Measurements from ENCODE around the gene FBXL16. TPM values are rescaled to one million over a fixed set of nuclear protein-coding genes. Genes with fewer than 3 reads are reported as not detected.
A peak's percentile ranks its signal among the peaks of the same experiment; 100 is the strongest.

The FBXL16 gene
- total RNA-seq, 1 experiment from 2014 or later = 14.6 TPM

DNA sequence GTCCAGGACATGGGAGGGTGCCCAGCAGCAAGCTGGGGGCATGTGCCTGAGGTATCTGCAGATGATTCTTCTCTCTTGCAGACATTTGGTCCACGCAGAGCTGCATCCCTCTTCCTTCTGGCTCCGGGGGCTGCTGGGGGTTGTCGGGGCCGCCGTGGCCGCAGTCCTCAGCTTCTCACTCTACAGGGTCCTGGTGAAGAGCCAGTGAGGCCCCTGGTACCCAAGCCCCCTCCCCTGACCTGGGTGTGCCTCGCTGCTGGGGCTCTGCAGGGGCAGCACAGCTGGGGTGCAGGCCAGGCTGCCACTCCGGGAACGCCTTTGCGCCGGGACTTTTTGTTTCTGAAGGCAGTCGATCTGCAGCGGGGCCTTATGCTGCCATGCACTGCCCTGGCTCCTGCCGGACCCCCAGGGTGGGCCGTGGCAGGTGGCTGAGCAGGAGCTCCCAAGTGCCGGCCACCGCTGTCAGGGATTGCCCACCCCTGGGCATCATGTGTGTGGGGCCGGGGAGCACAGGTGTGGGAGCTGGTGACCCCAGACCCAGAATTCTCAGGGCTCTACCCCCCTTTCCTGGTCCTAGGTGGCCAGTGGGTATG lies 32.1 kb downstream of the FBXL16 start:
- no peak for DNase-seq (ENCODE audit: low spot score)
- in situ Hi-C loops (cut with HindIII; ENCODE audit: low sequenced_read_pairs) = no loop called here

DNA sequence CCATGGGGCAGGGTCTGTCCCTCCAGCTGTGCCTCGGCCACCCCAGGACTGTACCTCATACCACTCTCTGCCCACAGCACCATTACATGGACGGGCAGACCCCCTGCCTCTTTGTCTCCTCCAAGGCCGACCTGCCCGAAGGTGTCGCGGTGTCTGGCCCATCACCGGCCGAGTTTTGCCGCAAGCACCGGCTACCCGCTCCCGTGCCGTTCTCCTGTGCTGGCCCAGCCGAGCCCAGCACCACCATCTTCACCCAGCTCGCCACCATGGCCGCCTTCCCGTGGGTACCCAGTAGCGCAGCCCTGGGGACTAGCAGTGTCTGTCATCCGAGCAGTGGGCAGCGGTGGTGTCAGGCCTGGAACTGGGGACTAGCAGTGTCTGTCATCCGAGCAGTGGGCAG lies 32.8 kb downstream of the FBXL16 start:
- DNase-seq (ENCODE audit: low spot score) = no peak
- in situ Hi-C loops (cut with HindIII; ENCODE audit: low sequenced_read_pairs) = no loop called here

DNA sequence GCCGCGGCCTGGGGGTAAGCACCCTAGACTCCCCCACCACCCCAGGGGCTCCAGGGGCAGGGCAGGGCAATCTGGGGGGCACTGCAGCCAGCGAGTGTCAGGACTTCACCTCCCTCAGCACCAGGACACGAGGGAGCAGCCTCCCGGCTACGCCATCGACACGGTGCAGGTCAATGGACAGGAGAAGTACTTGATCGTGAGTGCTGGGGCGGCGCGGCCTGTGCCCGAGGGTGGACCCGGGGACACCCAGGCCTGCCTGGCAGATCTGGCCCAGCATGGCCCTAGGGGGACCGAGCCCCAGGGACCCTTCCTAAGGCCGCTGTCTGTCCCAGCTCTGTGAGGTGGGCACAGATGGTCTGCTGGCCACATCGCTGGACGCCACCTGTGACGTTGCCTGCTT lies 33.2 kb downstream of the FBXL16 start:
- in situ Hi-C loops (cut with HindIII; ENCODE audit: low sequenced_read_pairs) = no loop called here
- no peak for DNase-seq (ENCODE audit: low spot score)

DNA sequence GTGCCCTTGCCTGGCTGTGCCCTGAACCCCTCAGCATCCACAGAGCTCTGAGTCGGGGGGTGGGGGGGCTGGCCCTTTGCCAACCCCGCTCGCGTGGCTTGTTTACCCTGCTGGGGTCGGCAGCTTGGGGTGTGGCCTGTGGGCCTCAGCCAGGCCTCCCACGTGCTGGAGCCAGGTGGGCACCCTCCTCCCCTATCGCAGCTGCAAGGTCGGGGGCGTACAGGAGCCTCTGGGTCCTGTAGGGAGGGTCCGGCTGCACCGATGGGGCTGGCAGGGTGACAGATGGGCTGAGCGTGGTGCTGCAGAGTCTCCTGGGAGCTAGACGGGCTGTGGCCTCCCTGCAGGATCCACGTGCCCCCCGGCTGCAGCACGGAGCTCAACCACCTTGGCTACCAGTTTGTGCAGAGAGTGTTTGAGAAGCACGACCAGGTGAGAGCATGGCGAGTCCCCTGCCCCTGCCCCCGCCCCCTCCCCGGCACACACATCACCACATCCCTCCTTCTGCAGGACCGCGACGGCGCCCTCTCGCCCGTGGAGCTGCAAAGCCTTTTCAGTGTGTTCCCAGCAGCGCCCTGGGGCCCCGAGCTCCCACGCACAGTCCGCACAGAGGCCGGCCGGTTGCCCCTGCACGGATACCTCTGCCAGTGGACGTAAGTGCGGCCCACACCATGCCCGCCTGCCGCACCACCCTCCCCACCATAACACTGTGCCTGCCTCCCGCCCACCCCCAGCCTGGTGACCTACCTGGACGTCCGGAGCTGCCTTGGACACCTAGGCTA lies 34.1 kb downstream of the FBXL16 start:
- in situ Hi-C loops (cut with HindIII; ENCODE audit: low sequenced_read_pairs) = no loop called here
- no peak for DNase-seq (ENCODE audit: low spot score)

DNA sequence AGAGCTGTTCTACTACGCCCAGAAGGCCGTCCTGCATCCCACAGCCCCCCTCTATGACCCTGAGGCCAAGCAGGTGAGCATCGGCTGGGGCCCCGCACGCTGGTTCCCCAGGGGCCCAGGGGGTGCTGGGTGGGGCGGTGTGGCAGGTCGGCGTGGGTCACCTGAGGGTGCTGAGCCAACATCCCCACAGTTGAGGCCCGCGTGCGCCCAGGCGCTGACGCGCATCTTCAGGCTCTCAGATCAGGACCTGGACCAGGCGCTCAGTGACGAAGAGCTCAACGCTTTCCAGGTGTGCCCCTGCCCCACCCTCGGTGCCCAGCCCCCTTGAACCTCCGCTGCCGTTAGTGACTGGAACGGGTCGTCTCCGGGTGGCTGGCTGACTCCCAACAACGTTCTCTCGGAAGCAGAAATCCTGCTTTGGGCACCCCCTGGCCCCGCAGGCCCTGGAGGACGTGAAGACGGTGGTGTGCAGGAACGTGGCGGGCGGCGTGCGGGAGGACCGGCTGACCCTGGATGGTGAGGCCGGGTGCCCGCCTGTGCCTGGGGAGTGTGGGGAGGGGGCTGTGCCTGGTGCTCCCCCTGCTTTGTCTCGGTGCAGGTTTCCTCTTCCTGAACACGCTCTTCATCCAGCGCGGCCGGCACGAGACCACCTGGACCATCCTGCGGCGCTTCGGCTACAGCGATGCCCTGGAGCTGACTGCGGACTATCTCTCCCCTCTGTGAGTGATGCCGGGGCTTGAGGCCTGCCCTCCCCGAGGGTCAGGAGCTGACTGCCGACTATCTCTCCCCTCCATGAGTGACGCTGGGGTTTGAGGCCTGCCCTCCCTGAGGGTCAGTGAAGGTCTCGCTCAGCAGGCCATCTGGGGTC lies 34.9 kb downstream of the FBXL16 start:
- in situ Hi-C loops (cut with HindIII; ENCODE audit: low sequenced_read_pairs) = no loop called here
- DNase-seq (ENCODE audit: low spot score) = no peak

DNA sequence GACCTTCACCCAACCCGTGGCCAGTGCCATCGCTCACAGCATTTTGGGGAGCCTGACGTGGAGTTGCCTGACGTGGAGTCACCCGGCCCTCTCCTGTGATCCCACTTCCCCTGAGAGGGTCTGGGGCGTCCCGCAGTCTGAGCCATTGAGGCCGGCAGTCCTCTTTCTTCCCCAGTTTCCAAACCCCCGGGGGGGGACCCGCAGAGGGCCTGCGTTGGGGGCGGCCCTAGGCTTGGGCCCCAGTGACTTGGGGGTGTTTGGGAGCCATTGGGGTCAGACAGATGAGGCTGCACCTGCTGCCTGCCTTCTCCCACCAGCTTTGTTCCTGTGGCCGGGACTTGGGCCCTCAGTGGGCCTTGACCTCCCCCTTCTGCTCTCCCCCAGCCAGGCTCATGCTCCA lies 35.9 kb downstream of the FBXL16 start:
- no peak for DNase-seq (ENCODE audit: low spot score)
- in situ Hi-C loops (cut with HindIII; ENCODE audit: low sequenced_read_pairs) = no loop called here

DNA sequence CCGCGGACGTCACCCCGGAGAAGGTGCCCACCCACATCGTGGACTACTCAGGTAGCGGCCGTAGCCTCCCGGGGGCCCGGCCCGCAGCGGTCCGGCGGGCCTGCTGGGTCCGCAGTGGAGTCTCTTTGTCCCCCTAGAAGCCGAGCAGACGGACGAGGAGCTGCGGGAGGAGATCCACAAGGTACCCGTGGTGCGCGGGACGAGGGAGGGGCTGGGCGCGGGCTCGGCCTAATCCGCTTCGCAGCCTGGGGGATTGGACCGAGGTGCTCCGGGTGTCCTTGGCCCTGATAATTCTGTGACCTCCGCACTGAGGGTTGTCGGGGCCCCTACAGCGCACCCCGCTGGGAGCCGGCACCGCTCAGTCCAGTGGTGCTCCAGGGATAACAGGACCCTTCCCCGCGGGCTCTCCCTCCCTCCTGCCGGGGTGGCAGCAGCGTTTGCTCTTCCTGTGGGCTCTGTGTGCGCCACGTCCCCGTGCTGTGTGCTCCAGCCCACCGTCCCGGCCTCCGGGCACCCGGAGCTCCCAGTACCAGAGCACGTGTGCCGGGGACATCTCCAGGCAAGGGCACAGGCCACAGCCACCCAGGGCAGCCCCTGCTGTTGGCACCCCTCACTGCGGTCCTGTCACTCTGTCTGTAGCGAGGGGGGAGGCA lies 37.0 kb downstream of the FBXL16 start:
- in situ Hi-C loops (cut with HindIII; ENCODE audit: low sequenced_read_pairs) = no loop called here
- no peak for DNase-seq (ENCODE audit: low spot score)

DNA sequence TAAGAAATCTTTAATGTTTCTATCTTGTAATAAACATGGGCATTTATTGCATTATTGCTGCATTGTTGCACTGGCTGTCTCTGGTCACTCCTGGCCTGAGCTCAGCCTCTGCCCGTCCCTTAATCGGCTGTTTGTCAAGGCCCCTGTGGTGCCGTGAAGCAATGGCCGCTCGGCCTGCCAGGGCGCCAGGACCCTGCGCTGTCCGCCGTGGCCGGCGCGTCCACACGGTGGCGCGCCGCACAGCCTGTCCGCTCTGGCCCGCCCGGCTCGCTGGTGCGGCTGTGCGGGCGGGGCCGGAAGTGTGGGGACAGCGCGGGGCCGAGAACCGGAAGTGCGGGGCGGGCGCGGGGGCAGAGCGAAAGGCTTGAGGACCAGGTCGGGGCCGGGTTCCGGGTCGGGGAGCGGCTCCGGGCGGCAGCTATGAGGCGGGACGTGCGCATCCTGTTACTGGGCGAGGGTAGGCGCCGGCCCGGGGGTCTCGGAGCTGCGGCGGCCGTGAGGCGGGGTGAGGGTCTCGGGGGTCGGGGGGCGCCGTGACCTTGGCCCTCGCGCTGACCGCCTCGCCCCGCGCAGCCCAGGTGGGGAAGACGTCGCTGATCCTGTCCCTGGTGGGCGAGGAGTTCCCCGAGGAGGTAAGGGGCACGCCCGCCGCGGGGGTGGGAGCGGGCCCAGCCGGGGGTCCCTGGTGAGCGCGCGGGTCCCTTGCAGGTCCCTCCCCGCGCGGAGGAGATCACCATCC lies 37.7 kb downstream of the FBXL16 start, which contains the start of gene RHOT2:
TSS of gene RHOT2 (plus strand) at position 353 of the 739 bp plus-strand sequence. CDS start at position 421, 68 bp downstream.
- in situ Hi-C loops (cut with HindIII; ENCODE audit: low sequenced_read_pairs) = no loop called here
- DNase-seq (ENCODE audit: low spot score) = peak; percentile 92

DNA sequence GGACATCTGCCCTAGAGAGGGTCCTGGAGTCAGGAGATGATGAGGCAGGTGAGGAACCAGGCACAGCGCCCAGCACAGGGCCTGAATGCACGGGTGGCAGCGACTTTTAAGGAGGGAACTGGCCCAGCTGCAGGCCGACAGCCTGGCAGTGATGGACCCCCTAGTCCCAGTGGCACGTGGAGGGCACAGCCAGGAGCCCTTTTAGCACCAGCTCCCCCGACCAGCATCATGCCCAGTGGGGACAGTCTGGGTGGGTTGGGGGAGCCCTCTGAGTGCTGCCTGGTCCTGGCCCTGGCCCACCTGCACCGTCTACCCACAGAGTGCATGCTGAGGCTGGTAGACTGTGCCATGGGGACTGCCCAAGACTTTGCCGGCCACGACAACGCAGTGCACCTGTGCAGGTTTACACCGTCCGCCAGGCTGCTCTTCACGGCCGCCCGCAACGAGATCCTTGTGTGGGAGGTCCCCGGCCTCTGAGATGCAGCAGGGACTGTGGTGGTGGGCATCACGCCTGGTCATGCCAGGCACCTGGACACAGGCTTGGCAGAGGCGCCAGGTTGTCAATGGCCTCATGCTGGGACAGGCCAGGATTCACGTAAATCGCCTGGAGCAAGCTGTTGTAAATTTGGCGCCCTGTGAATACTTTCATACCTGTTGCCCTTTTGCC lies 38.4 kb downstream of the FBXL16 start:
- in situ Hi-C loops (cut with HindIII; ENCODE audit: low sequenced_read_pairs) = no loop called here

DNA sequence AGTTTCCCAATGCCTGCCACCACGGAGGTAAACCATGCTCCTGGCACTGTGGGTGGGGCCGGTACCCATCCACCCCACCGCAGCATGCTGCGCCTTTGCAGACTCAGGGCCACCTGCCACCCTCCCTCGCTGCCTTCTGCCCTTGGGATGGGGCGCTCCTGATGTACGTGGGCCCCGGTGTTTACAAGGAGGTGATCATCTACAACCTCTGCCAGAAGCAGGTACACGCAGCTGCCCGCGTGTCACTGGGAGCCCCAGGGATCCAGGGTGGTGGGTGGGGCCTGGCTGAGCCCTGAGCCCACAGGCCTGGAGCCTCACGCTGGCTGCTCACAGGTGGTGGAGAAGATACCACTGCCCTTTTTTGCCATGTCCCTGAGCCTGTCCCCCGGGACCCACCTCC lies 39.0 kb downstream of the FBXL16 start:
- in situ Hi-C loops (cut with HindIII; ENCODE audit: low sequenced_read_pairs) = no loop called here
- DNase-seq (ENCODE audit: low spot score) = no peak

More for the DNA sequence above, 38.4 kb downstream of the FBXL16 start:
- DNase-seq (ENCODE audit: low spot score) = no peak

DNA sequence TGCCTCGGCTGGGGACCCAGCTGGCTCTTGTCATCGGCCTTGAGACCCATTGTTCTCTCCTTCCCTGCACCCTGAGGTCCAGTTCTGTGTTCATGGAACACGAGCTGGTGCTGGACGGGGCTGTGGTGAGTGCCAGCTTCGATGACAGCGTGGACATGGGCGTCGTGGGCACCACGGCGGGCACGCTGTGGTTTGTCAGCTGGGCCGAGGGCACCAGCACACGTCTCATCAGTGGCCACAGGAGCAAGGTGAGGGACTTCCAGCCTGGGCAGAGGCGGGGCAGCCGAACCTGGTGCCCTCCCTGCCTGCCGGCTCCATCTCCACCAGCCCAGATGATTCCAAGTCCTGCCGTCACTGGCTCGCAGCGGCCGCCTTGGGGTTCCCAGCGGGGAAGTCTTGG lies 43.0 kb downstream of the FBXL16 start:
- no peak for DNase-seq (ENCODE audit: low spot score)
- in situ Hi-C loops (cut with HindIII; ENCODE audit: low sequenced_read_pairs) = no loop called here

DNA sequence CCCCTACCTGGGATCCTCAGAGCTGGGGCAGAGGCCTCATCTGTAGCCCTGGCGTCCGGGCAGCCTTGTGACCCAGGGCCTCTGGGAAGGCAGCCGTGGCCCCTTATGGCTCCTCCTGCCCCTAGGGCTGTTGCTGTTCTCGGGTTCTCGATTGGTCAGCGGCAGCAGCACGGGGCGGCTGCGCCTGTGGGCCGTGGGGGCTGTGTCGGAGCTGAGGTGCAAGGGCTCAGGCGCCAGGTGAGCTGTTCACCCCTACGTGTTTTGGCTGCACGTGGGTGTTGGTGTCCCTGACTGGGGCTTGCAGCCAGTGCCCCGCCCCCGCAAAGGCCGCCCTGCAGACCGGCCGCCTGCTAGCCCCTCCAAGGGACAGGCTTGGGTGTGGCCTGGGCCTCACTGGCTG lies 43.5 kb downstream of the FBXL16 start:
- in situ Hi-C loops (cut with HindIII; ENCODE audit: low sequenced_read_pairs) = no loop called here

DNA sequence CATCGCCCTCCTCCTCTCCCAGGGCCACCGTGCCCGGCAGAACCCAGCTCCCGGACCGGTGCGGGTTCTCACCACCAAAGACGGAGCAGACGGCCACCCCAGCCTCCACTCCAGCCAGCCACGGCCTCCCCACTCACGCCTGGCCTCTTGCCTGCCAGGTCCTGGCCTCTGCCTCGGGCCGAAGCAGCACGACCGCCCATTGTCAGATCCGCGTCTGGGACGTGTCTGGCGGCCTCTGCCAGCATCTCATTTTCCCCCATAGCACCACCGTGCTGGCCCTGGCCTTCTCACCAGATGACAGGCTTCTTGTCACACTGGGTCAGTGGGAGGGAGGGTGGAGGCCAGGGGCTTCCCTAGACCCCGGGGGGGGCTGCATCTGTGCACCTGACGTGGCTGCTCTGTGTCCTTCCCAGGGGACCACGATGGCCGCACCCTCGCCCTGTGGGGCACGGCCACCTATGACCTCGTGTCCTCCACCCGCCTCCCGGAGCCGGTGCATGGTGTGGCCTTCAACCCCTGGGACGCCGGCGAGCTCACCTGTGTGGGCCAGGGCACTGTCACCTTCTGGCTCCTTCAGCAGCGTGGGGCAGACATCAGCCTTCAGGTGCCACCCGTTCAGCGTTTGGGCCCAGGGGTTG lies 44.3 kb downstream of the FBXL16 start:
- in situ Hi-C loops (cut with HindIII; ENCODE audit: low sequenced_read_pairs) = no loop called here
- no peak for DNase-seq (ENCODE audit: low spot score)

More for the DNA sequence above, 43.5 kb downstream of the FBXL16 start:
- DNase-seq (ENCODE audit: low spot score) = no peak

DNA sequence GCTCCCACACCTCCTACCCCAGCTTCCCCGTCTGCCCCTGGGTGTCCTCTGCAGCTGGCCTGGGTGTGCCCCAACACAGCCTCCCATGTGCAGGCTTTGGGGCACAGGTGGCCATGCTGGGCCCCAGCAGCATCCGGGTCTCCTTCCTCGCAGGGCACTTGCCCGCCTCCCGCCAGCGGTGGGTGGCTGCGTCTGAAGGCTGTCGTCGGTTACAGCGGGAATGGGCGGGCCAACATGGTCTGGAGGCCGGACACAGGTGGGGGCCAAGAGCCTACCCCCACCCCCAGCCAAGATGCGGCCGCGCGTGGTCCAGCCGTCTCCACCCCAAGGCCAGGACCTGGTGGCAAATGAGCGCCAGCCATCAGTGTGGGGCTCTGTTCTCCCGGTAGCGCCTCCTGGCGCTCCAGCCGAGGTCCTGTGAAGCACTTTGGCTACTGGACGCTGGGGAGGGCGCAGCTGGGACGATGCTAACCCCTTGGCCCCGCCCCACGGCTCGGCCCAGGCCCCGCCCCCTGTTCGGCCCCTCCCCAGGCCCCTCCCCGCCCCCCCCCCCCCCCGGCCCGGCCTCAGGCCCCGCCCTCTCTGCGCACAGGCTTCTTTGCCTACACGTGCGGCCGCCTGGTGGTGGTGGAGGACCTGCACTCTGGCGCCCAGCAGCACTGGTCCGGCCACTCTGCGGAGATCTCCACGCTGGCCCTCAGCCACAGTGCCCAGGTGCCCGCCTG lies 45.0 kb downstream of the FBXL16 start:
- in situ Hi-C loops (cut with HindIII; ENCODE audit: low sequenced_read_pairs) = no loop called here
- peak; percentile 82 for DNase-seq (ENCODE audit: low spot score)

DNA sequence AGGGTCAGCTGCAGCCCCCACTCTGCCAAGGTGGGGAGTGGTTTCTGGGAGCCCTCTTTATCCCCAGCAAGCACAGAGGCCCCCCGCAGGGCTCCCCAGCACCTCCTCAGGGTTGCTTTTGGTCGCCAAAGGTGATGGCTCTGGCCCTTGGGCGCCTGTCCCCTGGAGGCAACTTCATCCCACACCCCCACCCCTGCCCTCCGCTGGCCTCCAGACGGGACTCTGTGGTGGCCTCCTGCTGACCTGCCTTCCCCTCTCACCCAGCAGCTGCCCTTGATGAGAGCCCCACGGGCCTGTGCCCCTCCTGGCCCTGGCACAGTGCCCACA lies 45.5 kb downstream of the FBXL16 start:
- in situ Hi-C loops (cut with HindIII; ENCODE audit: low sequenced_read_pairs) = no loop called here
- no peak for DNase-seq (ENCODE audit: low spot score)

DNA sequence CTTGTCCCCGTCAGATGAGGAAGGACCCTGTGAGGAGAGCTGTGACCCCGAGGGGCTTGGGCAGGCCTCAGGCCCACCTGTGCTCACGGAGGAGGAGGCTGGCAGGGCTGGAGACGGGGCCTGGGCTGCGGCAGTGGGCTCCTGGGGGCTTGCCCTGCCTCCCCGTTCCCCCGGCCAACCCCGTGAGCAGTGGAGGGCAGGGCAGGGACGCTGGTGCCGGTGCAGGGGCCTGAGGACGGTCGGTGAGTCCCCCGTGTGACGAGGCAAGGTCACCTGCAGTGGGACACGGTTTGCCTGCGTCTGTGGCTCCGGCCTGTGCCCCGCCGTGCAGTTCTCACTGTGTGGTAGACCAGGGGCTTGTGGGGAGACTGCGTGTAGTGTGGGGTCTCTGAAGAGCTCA lies 46.0 kb downstream of the FBXL16 start:
- in situ Hi-C loops (cut with HindIII; ENCODE audit: low sequenced_read_pairs) = no loop called here
- no peak for DNase-seq (ENCODE audit: low spot score)
